ENCODE data around the gene FPGS.
"Not testable (repeated sequence)": the region's sequence is repeated elsewhere in the genome, so short reads cannot be mapped to it uniquely, and the experiment has no call there.

The FPGS gene

DNA sequence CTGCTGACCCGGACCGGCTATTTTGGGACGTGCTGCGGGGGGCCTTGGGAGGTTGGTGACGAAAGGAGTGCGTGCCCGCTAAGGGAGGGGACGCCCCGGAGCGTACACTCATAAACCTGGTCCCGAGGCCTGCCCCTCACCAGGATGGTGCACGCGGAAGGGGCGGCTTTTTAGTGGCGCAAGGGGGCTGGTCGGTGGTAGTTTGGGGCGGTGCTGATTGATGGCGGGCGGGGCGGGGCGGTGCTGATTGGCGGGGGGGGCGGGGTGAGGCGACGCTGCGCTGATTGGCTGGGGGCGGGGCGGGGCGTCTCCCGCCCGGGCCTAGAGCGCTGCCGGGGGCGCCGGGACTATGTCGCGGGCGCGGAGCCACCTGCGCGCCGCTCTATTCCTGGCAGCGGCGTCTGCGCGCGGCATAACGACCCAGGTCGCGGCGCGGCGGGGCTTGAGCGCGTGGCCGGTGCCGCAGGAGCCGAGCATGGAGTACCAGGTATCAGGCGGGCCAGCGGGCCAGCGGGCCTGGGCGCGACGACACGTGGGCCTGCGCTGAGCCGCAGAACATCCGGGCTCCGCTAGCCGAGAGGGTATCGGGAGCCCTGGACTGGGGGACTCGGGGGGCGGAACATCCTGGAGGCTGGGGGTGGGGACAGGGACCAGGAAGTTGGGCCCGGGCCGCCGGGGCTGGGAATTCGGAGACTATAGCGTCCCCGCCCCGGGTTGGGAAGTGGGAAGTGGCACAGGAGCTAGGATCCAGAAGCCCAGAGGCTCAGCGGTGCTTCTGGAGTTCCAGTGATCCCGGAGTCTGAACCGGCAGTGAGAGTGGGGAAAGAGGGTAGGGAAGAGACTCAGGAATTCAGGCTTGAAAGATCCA is at the start of gene FPGS:
FPGS (plus strand) TSS at position 307 of the 868 bp plus-strand sequence; CDS start at position 350, 43 bp downstream.
- DNase-seq (ENCODE audit: low read depth, low spot score), result peak; percentile 94

GRCh38 chr9:127753148-127753547 is 49.5 kb upstream of the FPGS start:
- DNase-seq (ENCODE audit: low read depth, low spot score), result no peak

GRCh38 chr9:127753622-127754021 is 49.1 kb upstream of the FPGS start:
- no peak for DNase-seq (ENCODE audit: low read depth, low spot score)

- peak; percentile 52 for DNase-seq (ENCODE audit: low read depth, low spot score)
These were observed 48.3 kb upstream of the FPGS start for GRCh38 chr9:127754099-127755060.

DNA sequence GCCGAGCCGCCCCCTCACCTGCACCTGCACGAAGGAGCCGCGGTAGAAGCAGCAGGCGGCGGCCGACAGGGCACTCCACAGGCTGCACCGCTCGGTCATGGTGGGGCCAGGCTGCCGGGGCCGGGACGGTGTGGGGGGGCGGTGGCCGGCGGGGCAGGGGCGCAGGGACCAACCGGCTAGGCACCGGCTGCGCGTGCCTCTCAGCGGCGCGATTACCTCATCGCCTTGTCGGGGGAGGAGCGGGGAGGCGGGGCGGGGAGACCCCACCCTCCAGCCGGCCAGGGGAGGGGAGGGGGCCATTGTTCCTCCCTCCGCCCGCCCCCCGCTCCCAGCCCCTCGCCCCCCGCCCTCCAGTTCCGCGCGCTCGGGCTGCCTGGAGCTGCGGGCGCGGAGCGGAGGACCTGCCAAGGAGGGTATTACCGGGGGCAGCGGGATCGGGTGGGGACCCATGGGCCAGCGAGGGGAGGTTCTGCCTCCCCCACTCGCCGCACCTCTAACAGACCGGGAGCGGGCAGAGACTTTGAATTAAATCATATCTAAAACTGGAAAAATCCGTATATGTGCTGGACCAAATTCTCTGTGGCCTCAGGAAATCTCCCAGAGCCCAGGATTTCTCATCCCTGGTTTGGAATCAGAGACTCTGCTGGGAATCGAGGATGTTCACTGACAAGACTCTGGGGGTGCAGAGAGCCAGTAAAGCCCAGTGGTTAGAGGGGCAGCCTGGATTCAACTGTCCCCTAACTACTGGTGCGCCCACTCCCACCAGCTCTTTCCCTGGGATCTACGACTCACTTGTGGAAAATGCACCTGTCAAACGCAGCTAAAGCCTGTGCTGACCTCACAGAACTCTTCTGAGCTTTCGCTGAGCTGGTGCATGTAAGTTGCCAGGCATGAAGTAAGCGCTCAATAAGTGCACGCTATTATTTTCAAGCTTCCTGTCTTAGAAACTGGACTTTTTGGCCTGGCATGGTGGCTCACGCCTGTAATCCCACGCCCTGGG is 47.3 kb upstream of the FPGS start:
- DNase-seq (ENCODE audit: low read depth, low spot score), result no peak

DNA sequence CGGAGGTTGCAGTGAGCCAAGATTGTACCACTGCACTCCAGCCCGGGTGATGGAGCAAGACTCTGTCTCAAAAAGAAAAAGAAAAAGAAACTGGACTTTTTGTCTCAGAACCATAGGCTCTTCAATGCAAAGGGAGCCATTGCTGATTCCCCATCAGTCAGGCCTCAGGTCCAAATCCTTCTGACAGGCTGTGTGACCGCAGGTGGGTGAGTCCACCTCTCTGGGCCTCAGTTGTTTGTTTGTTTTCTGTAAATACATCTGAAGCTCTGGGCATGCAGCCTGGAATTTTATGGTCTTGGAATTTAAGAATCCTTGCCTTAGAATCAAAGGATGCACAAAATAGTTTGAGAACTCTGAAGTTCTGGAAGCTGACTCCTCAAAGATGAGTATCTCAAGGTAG is 46.4 kb upstream of the FPGS start:
- DNase-seq (ENCODE audit: low read depth, low spot score), result no peak

DNA sequence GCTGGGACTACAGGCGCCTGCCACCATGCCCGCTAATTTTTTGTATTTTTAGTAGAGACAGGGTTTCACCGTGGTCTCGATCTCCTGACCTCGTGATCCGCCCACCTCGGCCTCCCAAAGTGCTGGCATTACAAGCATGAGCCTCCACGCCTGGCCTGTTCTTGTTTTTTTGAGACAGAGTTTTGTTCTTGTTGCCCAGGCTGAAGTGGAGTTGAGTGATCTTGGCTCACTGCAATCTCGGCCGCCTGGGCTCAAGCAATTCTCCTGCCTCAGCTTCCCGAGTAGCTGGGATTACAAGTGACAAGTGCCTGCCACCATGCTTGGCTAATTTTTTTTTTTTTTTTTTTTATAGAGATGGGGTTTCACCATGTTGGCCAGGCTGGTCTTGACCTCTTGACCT is 45.9 kb upstream of the FPGS start:
- not testable (repeated sequence) for DNase-seq (ENCODE audit: low read depth, low spot score)

DNA sequence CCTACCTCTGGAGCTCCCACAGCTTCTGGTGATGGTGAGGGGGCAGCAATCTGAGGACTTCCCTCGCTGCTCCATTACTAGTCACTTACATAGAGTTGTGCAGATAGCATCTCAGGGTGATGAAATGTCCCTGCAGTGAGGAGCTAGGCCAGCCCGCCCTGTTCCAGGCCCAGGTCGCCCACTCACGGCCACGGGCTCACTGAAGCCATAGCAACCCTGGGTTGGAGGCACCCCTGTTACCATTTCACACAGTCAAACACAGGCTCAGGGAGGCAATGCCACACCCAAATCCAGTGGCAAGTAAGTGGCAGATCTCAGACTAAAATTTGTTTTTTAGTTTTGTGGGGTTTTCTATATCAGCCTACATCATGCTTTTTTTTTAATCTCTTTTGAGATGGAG is 43.8 kb upstream of the FPGS start:
- no peak for DNase-seq (ENCODE audit: low read depth, low spot score)

DNA sequence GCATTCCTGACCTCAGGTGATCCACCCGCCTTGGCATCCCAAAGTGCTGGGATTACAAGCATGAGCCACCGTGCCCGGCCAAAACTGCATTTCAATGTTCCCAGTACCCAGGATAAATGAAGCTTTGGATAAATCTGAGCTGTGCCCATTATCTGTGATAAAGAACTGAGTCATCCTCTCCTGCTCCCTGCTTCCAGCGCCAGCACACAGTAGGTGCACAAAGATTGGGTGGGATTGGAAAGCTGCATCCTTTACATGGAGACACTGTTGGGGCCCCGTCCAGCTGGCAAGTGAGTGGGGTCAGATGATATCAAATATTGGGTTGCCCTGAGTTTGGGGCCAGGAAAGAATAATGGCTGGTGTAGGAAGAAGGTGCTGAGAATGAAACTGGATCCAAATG is 41.6 kb upstream of the FPGS start:
- DNase-seq (ENCODE audit: low read depth, low spot score), result no peak

- no peak for DNase-seq (ENCODE audit: low read depth, low spot score)
These were observed 41.2 kb upstream of the FPGS start for GRCh38 chr9:127761491-127761956.

DNA sequence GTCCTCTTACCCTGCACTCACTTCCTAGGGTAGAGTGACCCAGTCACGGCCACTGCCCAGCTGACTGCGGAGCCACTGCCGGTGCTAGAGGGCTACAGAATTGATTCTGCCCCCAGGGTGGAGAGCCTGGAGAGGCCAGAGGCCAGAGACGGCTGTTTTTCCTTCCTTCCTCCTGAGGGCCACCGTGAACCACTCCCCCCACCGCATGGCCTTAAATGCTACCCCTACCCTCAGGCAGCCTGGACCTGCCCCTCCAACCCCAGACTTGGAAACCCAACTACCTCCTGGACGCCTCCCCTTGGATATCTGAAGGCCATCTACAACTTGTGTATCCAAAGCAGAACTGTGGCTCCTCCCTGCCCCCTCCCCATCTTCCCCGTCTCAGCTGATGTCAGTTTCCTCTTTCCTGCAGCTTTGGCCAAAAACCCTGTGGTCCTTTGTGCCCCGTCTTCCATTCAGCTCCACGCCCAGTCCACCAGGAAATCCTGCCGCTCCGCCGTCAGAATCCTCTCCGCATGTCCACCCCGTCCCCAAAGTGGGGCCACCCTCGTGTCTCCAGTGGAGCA is 40.5 kb upstream of the FPGS start:
- DNase-seq (ENCODE audit: low read depth, low spot score), result no peak

DNA sequence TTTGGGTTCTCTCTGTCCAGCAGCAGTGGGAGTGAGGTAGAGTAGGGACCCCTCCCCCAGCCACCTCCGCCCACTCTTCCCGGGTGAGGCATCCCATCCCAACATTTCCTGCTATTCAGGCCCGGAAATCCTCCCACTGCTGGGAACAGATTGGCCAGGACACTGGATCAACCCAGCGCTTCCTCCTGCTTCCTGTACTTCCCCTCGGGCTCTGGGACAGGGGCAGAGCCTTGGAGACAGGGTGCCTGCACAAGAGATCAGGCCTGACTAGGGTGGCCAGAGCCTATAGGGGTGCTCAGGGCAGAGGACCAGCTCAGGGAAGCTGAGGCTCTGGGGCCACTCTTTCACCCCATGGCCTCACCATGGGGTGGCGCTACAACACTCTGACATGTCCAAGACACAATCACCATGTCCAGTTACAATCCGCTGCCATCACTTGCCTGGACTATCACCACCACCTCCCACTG is 38.7 kb upstream of the FPGS start:
- no peak for DNase-seq (ENCODE audit: low read depth, low spot score)

GRCh38 chr9:127765418-127765817 is 37.3 kb upstream of the FPGS start:
- DNase-seq (ENCODE audit: low read depth, low spot score), result no peak

DNA sequence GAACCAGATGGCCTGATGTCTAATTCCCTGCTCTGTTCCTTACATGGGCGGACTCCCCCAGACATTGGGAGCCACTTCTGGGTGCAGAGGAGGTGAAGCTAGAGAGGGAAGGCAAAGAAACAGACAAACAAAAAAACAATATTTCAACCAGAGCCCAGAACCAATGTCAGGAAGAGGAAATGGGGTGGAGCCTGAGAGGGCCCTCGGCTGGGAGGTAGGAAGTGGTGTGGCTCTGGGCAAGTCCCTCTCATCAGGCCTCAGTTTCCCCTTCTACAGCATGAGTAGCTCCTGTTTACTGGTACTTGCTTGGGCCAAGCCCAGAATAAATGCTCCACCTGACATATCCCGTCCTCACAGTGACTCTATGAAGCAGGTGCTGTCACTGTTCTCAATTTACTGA is 35.3 kb upstream of the FPGS start:
- DNase-seq (ENCODE audit: low read depth, low spot score), result no peak

GRCh38 chr9:127767909-127768331 is 34.8 kb upstream of the FPGS start:
- peak; percentile 63 for DNase-seq (ENCODE audit: low read depth, low spot score)

DNA sequence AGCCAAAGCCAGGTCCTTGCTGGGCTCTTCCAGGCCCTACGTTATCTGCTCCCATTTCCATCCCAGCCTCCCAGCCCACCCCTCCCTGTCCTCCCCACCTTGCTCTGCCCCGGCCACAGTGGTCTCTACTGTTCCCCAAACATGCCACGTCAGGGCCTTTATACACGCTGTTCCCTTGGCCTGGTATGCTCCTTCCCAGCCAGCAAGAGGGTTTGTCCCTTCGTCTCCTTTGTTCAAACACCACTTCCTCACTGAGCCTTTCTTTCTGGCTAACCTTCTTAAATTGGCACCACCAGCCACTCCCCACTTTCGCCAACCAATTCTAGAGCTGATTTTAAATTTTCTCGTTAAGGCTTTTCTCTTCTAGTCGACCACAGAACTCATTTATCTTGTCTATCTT is 34.0 kb upstream of the FPGS start:
- no peak for DNase-seq (ENCODE audit: low read depth, low spot score)

DNA sequence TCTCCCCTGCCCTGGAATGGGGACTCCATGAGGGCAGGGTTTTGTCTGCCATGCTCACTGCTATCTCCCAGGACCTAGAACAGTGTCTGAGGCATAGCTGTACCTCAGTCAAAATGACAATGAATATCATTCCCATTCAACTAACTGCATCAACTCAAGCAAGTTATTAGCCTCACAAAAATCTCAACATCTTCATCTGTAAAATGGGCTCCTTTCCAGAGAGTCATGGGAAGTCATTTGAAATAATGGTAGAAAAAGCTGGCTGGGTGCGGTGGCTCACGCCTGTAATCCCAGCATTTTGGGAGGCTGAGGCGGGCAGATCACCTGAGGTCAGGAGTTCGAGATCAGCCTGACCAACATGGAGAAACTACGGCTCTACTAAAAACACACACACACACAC is 33.6 kb upstream of the FPGS start:
- no peak for DNase-seq (ENCODE audit: low read depth, low spot score)

DNA sequence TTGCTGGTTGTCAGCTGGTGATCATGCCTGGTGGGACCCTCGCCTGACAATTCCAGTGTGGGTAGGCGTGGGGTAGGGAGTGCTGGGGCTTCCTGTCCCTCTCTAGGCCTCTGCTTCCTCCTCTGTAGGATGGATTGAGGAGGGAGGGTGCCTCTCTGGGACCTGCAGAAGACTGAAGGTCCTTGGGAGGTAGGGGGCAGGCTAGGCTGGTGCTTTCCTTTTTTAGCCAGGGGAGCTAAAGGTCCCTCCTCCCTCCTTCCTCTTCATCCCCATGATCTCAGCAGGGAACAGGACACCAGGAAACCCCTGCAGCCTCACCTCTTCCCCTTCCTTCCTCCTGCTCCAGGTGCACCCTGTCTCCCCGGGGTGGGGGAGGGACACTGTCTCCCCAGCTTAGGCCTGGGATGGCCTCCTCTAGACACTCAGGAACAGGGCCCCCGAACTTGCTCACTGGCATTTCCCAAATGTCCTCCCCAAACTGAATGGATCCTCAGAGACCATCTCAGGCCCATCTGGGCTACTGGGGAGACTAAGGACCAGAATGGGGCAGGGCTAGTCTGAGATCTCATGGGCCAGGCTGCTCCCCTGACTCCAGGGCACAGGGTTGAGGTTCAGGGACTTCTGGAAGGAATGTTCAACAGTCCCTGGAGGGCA is 32.6 kb upstream of the FPGS start:
- no peak for DNase-seq (ENCODE audit: low read depth, low spot score)

DNA sequence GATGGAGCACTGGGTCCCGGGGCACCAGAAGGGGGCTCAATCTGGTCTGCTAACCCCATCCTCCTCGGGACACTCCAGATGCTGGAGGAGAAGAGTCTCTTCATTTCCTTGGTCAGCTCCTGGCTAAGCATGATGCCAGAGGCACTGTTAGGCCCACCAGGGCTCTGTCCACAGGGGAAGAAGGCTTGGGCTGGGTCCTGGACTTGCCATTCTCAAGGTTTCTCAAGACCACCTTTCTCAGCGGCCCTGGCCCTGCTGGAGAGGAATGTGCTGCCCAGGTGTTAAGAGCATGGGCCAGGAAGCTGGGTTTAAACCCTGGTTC is 32.1 kb upstream of the FPGS start:
- no peak for DNase-seq (ENCODE audit: low read depth, low spot score)

DNA sequence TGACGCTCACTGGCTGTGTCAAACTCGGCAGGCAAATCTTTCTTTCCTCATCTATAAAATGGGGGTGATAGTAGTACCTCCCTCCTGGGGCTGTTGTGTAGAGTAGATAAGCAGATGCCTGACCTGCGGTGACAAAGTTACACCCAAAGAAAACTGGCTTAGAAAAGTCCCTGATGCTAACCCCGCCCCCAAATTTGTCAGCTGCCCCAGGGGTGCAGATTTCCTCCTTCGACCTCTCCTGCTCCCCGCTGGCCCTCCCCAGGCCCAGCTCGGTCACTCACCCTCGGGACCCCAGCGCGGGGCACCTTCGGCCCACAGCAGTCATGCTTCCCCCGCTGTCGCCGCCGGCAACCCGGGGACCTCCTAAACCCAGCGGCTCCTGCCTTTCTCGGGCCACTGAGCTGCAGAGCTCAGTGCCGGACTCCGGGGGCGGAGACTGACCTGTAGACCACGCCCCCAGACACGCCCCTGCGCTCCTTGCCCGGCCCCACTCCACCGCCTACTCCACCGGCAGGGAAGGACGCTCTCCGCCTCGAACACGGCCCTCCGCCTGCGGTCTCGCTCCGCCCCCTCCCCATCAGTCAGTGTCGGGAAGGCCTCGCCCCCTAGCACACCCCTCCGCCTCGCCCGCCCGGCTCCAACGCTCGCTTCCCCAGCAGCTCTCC is 31.6 kb upstream of the FPGS start:
- DNase-seq (ENCODE audit: low read depth, low spot score), result peak; percentile 99
